Activated CD4-positive, alpha-beta T cell treated with anti-CD3 and anti-CD28 coated beads for 36 hours (primary cell): ENCODE data around the gene EDAR. TPM values are rescaled to one million over a fixed set of nuclear protein-coding genes. Genes with fewer than 3 reads are reported as not detected.

Experiments used
- ATAC-seq: fragments of 200-7000 bp; cut with Tn5 transposase; one replicate; pipeline ENCODE4 v1.10.0; 2021; ENCODE audit warnings: mild to moderate bottlenecking, moderate library complexity
- CTCF ChIA-PET: fragments of 350-600 bp; sonication (Branson Sonifier 250); formaldehyde crosslinking; loops from one replicate; lab custom pipeline; 2021; ENCODE audit warnings: antibody characterized with exemption; lab: Charles Lee
- POLR2A ChIA-PET: fragments of 350-600 bp; sonication (Branson Sonifier 250); formaldehyde crosslinking; loops from one replicate; lab custom pipeline; 2021; ENCODE audit warnings: antibody characterized with exemption, inconsistent platforms; lab: Charles Lee
- DNase-seq: peaks from one replicate; pipeline ENCODE4 v3.0.0-alpha.2; 2020
- H3K27ac Mint-ChIP-seq: one replicate; pipeline ENCODE4 v1.8.0; 2021; ENCODE audit warnings: mixed read lengths
- H3K27me3 Mint-ChIP-seq: one replicate; pipeline ENCODE4 v1.8.0; 2021; ENCODE audit warnings: mixed read lengths
- H3K36me3 Mint-ChIP-seq: one replicate; pipeline ENCODE4 v1.8.0; 2021; ENCODE audit warnings: low read depth, mixed read lengths
- H3K4me1 Mint-ChIP-seq: one replicate; pipeline ENCODE4 v1.8.0; 2021; ENCODE audit warnings: mixed read lengths
- H3K4me3 Mint-ChIP-seq: one replicate; pipeline ENCODE4 v1.8.0; 2021; ENCODE audit warnings: mild to moderate bottlenecking, moderate library complexity, mixed read lengths
- H3K9me3 Mint-ChIP-seq: one replicate; pipeline ENCODE4 v1.8.0; 2021; ENCODE audit warnings: low read depth, mixed read lengths
- intact Hi-C, 2 experiments: fragments of 100-400 bp; cut with DNase I in 1 of 2; cut with micrococcal nuclease in 1 of 2; formaldehyde crosslinking; loops; one replicate each; pipeline versions ENCODE4 v1.14.2 to v1.15.1; 2022 to 2024; cut with DNase I, micrococcal nuclease
- total RNA-seq, 2 experiments: library from RNA; stranded (reverse); gene quantifications; one replicate each; pipeline ENCODE4 v1.2.3, GENCODE V29; 2021

The EDAR gene
- total RNA-seq, 2 experiments from 2014 or later: 0.78 to 0.81 TPM

GRCh38 chr2:108967757-108968156, 21.3 kb downstream of the EDAR start:
- Mint-ChIP-seq H3K4me1 (peaks cover 92% of the 10 kb centered on the region), H3K9me3 (no peaks in the 10 kb centered on the region), H3K4me3 (no peak overlapping the region), H3K27me3 (no peaks in the 10 kb centered on the region), H3K36me3 (no peaks in the 10 kb centered on the region), H3K27ac (peak overlapping the region; percentile 44)
- POLR2A ChIA-PET: no interaction called here
- DNase-seq (peak; percentile 51), ATAC-seq (peak; percentile 58)
- intact Hi-C loops: no loop called here
- CTCF ChIA-PET: interaction anchor here (0.6 to 4.2 kb wide), 7 partner anchors 9 to 42 kb away, joined by 3 to 35 read pairs (median 11); partner anchors contain the start of gene EDAR

DNA sequence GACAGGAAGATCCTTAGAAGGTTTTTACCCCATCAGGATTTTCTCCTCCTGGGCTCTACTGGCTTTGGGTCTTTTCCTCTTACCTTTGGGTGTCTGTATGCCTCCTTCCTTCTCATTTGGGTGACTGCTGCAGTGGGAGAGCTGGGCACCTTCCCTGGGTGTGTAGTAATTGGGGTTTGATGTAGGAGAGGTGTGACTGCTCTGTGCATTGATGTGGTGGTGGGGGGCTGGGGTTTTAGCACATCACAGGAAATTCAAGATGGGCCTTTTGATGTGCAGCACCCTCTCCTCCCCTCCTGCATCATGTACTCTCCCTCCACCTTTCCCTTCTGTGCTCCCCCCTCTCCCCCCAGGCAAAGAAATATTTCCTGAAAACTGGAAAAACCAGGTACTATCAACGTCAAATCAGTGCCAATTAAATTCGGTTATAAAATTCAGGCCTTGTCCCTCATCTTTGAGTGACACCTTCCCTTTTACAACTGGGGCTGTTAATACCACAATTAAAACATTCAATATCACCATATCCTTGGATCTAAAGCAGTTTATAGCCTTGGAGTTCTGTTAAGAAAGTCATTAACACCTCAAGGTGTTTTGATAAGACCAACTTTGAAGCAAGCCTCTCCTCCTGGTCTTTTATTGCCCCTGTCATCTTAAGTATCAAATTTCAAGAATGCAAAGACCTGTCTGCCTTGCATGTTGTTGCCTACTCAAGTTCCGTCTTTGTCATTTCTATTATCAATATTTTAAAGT, 23.3 kb downstream of the EDAR start:
- ChIA-PET CTCF (no interaction called here), POLR2A (no interaction called here)
- H3K4me1 Mint-ChIP-seq: peaks cover 94% of the 10 kb centered on the region
- H3K27ac Mint-ChIP-seq: peak overlapping the region; percentile 32
- intact Hi-C loops: loop anchor here in 1 of 2 experiments (2.0 kb wide), 1 partner anchor 27 kb away; no protein-coding TSS in a partner anchor
- H3K36me3 Mint-ChIP-seq: no peaks in the 10 kb centered on the region
- no peaks in the 10 kb centered on the region for H3K27me3 Mint-ChIP-seq
- DNase-seq (peak; percentile 63), ATAC-seq (peak; percentile 69)
- no peaks in the 10 kb centered on the region for H3K9me3 Mint-ChIP-seq
- peak overlapping the region; percentile 56 for H3K4me3 Mint-ChIP-seq

DNA sequence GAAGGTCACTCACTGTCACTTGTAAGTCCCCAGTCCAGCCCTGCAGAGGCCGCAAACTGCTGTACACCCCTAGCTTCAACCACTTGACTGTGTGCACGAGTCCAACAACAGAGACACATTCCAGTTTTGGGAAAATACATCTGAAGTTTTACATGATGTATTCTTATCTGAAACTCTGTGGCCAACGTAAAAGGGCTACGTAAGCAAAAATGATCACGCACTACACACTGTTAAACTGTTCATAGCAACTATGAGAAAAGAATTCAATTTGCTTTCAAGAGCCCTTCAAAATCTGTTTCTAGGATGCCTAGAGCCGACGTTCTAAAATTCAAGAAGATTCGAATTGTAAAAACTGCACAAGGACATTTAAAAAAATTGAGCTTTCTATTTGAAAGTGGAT, 26.0 kb downstream of the EDAR start:
- POLR2A ChIA-PET: no interaction called here
- CTCF ChIA-PET: interaction anchor here (0.6 kb wide), 1 partner anchor 1940 kb away, joined by 3 read pairs; no protein-coding TSS in a partner anchor
- intact Hi-C loops: no loop called here
- ATAC-seq: no peak
- H3K27me3 Mint-ChIP-seq: no peaks in the 10 kb centered on the region
- peak overlapping the region; percentile 5 for H3K27ac Mint-ChIP-seq
- peaks cover 93% of the 10 kb centered on the region for H3K4me1 Mint-ChIP-seq
- DNase-seq: no peak
- no peak overlapping the region for H3K4me3 Mint-ChIP-seq
- no peaks in the 10 kb centered on the region for H3K9me3 Mint-ChIP-seq
- no peaks in the 10 kb centered on the region for H3K36me3 Mint-ChIP-seq

GRCh38 chr2:108961796-108962195, 27.2 kb downstream of the EDAR start:
- no peaks in the 10 kb centered on the region for H3K36me3 Mint-ChIP-seq
- no peaks in the 10 kb centered on the region for H3K27me3 Mint-ChIP-seq

DNA sequence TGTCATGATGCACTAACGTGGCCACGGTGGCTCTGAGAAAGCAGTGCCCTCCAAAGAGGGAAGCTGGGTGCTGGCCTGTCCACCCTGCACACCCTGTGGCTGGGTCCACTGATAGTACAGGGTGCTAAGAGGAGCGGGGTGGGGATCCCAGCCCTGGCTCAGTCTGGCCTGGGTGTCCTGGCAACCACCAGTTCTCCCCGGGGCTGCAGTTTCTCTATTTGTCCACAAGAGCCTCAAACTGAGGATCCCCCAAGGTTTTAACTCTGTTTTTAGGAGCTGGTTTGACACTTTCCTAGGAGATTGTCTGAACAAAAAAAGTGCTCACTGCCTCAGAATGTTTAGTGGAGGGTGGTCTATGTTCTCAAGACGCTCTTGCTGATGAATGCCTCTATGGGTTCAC, 29.0 kb downstream of the EDAR start:
- Mint-ChIP-seq H3K4me1 (peaks cover 81% of the 10 kb centered on the region), H3K9me3 (no peaks in the 10 kb centered on the region), H3K27me3 (no peaks in the 10 kb centered on the region), H3K27ac (peak overlapping the region; percentile 38), H3K36me3 (peaks cover 2% of the 10 kb centered on the region), H3K4me3 (no peak overlapping the region)
- ChIA-PET CTCF (interaction anchor here (0.6 to 3.4 kb wide), 5 partner anchors 9 to 104 kb away, joined by 3 to 35 read pairs (median 7); no protein-coding TSS in a partner anchor), POLR2A (no interaction called here)
- DNase-seq: peak; percentile 42
- ATAC-seq: peak; percentile 27
- intact Hi-C loops: no loop called here

More at GRCh38 chr2:108961796-108962195, 27.2 kb downstream of the EDAR start:
- Mint-ChIP-seq H3K4me3 (no peak overlapping the region), H3K27ac (no peak overlapping the region), H3K4me1 (peaks cover 93% of the 10 kb centered on the region), H3K9me3 (no peaks in the 10 kb centered on the region)
- ChIA-PET CTCF (interaction anchor here (0.7 to 1.1 kb wide), 3 partner anchors 25 to 106 kb away, joined by 3 to 5 read pairs (median 3); no protein-coding TSS in a partner anchor), POLR2A (no interaction called here)
- intact Hi-C loops: no loop called here
- ATAC-seq (no peak), DNase-seq (no peak)

DNA sequence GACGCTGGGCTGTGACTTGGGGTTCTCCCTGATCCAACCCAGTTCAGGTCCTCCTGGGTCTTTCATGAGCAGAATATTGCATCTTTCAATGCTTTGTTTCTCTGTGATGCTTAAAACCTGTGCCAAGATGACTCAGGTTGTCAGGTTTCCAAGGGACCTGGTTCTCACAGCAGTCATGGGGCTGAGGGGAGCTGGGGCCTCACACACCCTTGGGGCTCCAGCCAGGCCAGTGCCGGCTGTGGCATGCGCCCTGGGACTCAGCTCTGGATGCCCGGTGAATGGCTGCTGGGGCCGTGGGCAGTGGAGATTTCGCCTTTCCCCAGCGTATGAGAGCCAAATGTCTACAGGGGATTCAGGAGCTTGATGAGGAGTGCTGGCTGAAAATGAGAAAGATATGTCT, 29.6 kb downstream of the EDAR start:
- no peak overlapping the region for H3K4me3 Mint-ChIP-seq
- H3K36me3 Mint-ChIP-seq: peaks cover 2% of the 10 kb centered on the region
- ChIA-PET CTCF (interaction anchor here (1.0 to 3.4 kb wide), 6 partner anchors 9 to 144 kb away, joined by 3 to 35 read pairs (median 10); partner anchors contain the start of gene EDAR), POLR2A (interaction anchor here (0.7 to 1.1 kb wide), 2 partner anchors 15 to 25 kb away, joined by 4 to 9 read pairs; no protein-coding TSS in a partner anchor)
- no peaks in the 10 kb centered on the region for H3K9me3 Mint-ChIP-seq
- no peak overlapping the region for H3K27ac Mint-ChIP-seq
- intact Hi-C loops: loop anchor here in 1 of 2 experiments (5.0 kb wide), 1 partner anchor 73 kb away; no protein-coding TSS in a partner anchor
- H3K27me3 Mint-ChIP-seq: no peaks in the 10 kb centered on the region
- ATAC-seq: peak; percentile 65
- H3K4me1 Mint-ChIP-seq: peaks cover 75% of the 10 kb centered on the region
- no peak for DNase-seq

DNA sequence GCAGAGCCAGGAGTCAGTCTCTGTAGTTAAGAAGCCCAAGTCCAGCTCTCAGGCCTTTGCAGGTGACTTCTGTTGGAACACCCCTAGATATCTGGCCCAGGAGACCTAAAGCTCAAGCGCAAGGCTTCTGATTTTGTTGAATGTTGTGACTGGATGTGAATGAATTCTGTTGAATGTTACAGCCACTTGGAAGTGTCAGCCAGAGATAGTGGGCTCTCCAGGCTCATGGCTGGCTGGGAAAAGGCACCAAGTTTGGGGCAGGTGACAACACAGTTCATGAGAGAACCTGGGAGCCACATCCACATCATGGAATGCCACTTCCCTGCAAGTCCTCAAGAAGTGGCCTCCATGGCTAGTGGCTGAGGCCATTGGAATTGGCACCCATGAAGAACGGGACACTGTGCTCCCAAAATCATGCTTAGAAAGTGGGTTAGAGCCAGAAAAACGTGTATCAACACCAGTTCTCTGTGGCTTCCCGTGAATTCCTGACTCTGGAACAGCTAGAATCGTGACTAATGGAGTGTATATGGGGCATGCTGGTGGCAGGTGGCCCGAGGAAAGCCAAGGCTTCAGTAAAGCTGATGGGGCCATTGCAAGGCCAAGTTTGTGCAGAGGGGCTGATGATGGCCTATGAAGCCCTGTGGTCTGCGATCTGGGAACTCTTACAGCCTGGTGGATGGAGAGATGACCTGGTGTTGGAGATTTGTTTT, 30.2 kb downstream of the EDAR start:
- H3K4me1 Mint-ChIP-seq: peaks cover 69% of the 10 kb centered on the region
- DNase-seq: no peak
- CTCF ChIA-PET: interaction anchor here (0.9 to 3.4 kb wide), 11 partner anchors 9 to 144 kb away, joined by 3 to 35 read pairs (median 4); partner anchors contain the start of gene EDAR
- H3K36me3 Mint-ChIP-seq: peaks cover 2% of the 10 kb centered on the region
- ATAC-seq: no peak
- H3K27me3 Mint-ChIP-seq: no peaks in the 10 kb centered on the region
- POLR2A ChIA-PET: interaction anchor here (0.7 to 1.1 kb wide), 2 partner anchors 16 to 26 kb away, joined by 4 to 9 read pairs; no protein-coding TSS in a partner anchor
- peak overlapping the region; percentile 54 for H3K4me3 Mint-ChIP-seq
- no peaks in the 10 kb centered on the region for H3K9me3 Mint-ChIP-seq
- intact Hi-C loops: loop anchor here in 1 of 2 experiments (5.0 kb wide), 1 partner anchor 74 kb away; no protein-coding TSS in a partner anchor
- peak overlapping the region; percentile 82 for H3K27ac Mint-ChIP-seq

DNA sequence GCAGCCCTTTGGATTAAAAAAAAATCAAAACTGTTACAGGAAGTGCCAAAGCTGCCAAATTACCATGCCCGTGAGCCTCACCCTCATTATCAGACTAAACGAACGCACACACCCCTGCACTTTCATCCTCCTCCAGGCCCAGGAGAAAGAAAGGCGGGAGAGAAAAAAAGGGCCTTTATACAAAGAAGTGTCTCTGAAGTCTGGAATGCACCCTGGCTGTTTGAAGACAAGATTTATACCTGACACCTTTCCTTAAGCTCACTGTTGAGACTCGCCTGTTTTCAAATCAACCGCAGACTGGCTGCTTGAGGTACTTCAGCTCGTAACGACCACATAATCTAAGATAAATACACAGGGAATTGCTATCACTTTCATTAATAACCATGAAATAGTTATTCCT, 31.0 kb downstream of the EDAR start:
- H3K4me1 Mint-ChIP-seq: peaks cover 61% of the 10 kb centered on the region
- H3K27ac Mint-ChIP-seq: peak overlapping the region; percentile 82
- H3K27me3 Mint-ChIP-seq: no peaks in the 10 kb centered on the region
- peak; percentile 34 for ATAC-seq
- ChIA-PET POLR2A (interaction anchor here (1.1 kb wide), 1 partner anchor 26 kb away, joined by 9 read pairs; no protein-coding TSS in a partner anchor), CTCF (interaction anchor here (0.6 to 3.4 kb wide), 9 partner anchors 8 to 1908 kb away, joined by 3 to 35 read pairs (median 4); partner anchors contain the start of gene EDAR)
- peaks cover 2% of the 10 kb centered on the region for H3K36me3 Mint-ChIP-seq
- DNase-seq: no peak
- intact Hi-C loops: loop anchor here in 1 of 2 experiments (5.0 kb wide), 1 partner anchor 74 kb away; no protein-coding TSS in a partner anchor
- peaks cover 5% of the 10 kb centered on the region for H3K9me3 Mint-ChIP-seq
- peak overlapping the region; percentile 54 for H3K4me3 Mint-ChIP-seq

DNA sequence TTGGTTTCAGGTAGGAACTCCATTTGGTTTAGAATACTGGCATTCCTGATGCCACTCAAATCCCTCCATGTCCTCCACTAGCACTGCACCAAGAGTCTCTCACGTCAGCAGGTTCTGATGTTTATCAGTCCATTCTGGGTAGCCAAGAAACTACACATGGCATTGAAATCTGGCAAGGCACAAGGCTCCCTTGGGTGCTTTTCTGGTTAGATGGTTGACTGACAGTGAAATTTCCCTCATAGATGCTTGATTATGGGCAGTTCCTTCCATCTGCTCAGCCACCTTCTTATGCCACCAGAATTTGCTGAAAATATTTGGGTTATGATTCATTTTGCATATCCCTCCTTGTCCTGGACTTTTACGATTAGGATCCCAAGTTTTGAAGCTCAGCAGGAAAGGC, 32.6 kb downstream of the EDAR start:
- DNase-seq: no peak
- peaks cover 13% of the 10 kb centered on the region for H3K36me3 Mint-ChIP-seq
- H3K9me3 Mint-ChIP-seq: peaks cover 16% of the 10 kb centered on the region
- CTCF ChIA-PET: no interaction called here
- H3K27ac Mint-ChIP-seq: no peak overlapping the region
- H3K4me3 Mint-ChIP-seq: no peak overlapping the region
- POLR2A ChIA-PET: no interaction called here
- ATAC-seq: no peak
- intact Hi-C loops: loop anchor here in 1 of 2 experiments (2.0 to 5.0 kb wide), 2 partner anchors 18 to 76 kb away; no protein-coding TSS in a partner anchor
- H3K27me3 Mint-ChIP-seq: no peaks in the 10 kb centered on the region
- H3K4me1 Mint-ChIP-seq: peaks cover 47% of the 10 kb centered on the region

GRCh38 chr2:108950369-108951135, 38.5 kb downstream of the EDAR start:
- no peak for DNase-seq
- H3K4me1 Mint-ChIP-seq: peaks cover 6% of the 10 kb centered on the region
- no peaks in the 10 kb centered on the region for H3K27me3 Mint-ChIP-seq
- no peak overlapping the region for H3K27ac Mint-ChIP-seq
- H3K36me3 Mint-ChIP-seq: peaks cover 36% of the 10 kb centered on the region
- H3K4me3 Mint-ChIP-seq: no peak overlapping the region
- POLR2A ChIA-PET: no interaction called here
- intact Hi-C loops: no loop called here
- no peak for ATAC-seq
- CTCF ChIA-PET: interaction anchor here (0.7 to 1.4 kb wide), 5 partner anchors 8 to 1216 kb away, joined by 3 to 9 read pairs (median 3); no protein-coding TSS in a partner anchor
- H3K9me3 Mint-ChIP-seq: peaks cover 45% of the 10 kb centered on the region
